HL-60/S4 treated with retinoic acid at 250 ng/mL for 4 days and 3 days (cell line): ENCODE results near the gene OR9Q1.
"Not testable (repeated sequence)": the region's sequence is repeated elsewhere in the genome, so short reads cannot be mapped to it uniquely, and the experiment has no call there.

Experiments
- in situ Hi-C: fragments of 300-500 bp; cut with MboI; formaldehyde crosslinking; loops from 2 replicates; pipeline ENCODE4 v1.7.0; 2022; ENCODE audit warnings: low sequenced_read_pairs

Gene OR9Q1

GRCh38 chr11:58023435-58023931 is at the start of gene OR9Q1:
OR9Q1 (plus strand) TSS chr11:58023881; CDS start chr11:58179445, 155,564 bp downstream.
- in situ Hi-C loops: no loop called here

DNA sequence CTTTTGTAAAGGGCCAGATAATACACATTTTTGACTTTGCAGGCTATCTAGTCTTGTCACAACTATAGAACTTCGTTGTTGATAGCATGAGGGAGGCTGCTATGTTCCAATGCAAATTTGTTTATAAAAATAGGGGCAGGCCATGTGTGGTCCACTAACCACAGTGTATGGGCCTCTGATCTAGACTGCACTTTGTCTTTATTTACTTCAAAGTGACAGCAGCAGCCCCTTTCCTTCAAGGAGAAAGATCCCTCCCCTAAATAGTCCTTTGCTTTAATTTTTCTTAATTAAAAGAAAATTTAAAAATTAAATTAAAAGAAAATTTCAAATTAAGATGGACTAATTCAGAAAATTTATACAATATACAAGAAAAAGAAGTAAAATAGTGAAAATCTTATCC is 49.5 kb upstream of the OR9Q1 start:
- in situ Hi-C loops: no loop called here

- in situ Hi-C loops: no loop called here
Measured at GRCh38 chr11:57974848-57975601, 48.7 kb upstream of the OR9Q1 start.

DNA sequence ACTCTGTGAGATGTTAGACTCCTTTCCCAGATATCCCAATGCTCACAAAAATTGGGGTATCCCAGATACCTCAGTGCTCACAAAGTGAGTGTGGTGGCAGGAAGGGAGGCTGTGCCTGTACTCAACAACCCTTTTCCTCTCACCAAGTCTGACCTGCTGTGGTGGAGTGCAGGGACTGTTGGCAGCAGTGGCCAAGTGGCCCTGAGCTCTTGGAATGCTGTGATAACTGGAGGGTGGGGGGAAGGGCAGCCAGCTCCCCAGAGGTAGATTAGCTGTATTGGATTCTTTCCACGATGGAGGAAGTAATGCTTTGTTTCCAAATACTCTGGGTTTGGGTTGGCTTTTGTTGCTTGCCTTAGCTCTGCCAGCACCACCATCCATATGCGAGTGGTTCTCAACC is 46.0 kb upstream of the OR9Q1 start:
- in situ Hi-C loops: no loop called here

GRCh38 chr11:57978686-57979531 is 44.8 kb upstream of the OR9Q1 start:
- in situ Hi-C loops: no loop called here

- in situ Hi-C loops: no loop called here
Measured at GRCh38 chr11:57979532-57980079, 44.1 kb upstream of the OR9Q1 start.

GRCh38 chr11:57980201-57980600 is 43.5 kb upstream of the OR9Q1 start:
- in situ Hi-C loops: no loop called here

- in situ Hi-C loops: no loop called here
Measured at GRCh38 chr11:57981536-57981935, 42.1 kb upstream of the OR9Q1 start.

GRCh38 chr11:57982776-57983175 is 40.9 kb upstream of the OR9Q1 start:
- in situ Hi-C loops: no loop called here

DNA sequence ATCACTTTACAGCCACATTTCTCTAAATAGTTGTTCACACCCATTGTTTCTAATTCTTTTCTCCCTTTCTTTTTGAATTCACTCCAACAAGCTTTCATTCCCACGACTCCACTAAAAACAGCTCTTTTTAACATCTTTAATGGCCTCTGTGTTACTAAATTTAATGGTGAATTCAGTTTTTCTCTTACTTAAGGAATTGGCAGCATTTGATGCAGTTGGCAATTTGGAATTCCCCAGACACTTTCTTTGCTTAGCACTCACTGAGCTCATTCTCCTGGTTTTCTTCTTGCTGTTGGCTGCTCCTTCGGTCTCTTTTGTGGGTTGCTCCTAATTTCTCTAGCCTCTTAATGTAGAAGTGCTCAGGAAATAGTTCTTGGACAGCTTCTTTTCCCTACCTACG is 40.5 kb upstream of the OR9Q1 start:
- in situ Hi-C loops: no loop called here

DNA sequence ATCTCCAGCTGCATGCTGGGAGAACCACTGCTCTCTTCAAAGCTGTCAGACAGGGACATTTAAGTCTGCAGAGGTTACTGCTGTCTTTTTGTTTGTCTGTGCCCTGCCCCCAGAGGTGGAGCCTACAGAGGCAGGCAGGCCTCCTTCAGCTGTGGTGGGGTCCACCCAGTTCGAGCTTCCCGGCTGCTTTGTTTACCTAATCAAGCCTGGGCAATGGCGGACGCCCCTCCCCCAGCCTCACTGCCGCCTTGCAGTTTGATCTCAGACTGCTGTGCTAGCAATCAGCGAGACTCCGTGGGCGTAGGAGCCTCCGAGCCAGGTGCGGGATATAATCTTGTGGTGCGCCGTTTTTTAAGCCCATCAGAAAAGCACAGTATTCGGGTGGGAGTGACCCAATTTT is 24.2 kb upstream of the OR9Q1 start:
- in situ Hi-C loops: not testable (repeated sequence)

- in situ Hi-C loops: not testable (repeated sequence)
Measured at GRCh38 chr11:58000021-58000420, 23.7 kb upstream of the OR9Q1 start.

DNA sequence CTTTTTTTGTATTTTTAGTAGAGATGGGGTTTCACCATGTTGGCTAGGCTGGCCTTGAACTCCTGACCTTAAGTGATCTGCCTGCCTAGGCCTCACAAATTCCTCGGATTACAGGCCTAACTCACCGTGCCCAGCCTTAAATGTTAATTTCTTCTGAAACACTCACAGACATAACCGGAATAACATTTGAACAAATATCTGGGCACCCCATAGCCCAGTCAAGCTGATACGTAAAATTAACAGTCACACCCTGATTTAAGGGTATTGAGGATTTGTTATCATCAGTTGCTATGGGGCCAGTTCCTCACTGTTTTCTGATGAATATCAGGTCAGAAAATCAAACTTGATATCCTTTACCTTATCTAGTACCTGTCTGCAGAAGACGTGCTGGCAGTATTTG is 23.0 kb upstream of the OR9Q1 start:
- in situ Hi-C loops: no loop called here

DNA sequence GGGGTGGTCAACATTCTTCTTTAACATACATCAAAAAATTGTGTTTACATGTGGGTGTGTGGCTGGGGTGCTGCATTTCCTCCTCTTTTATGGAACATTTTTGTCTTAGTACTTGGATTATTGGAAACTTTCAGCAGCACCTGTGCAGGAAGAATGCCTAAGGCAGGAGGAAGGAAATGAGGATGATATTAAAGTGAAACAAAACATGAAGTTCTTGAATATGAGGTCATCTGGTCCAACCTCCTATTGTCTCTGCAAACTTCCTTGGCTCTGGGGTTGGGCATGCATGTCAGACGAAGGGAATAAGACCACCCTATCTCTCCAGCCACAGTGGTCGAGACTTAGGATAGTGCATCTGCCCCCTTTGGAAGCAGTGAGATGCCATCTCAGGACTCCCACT is 20.6 kb upstream of the OR9Q1 start:
- in situ Hi-C loops: no loop called here

- in situ Hi-C loops: no loop called here
Measured at GRCh38 chr11:58003591-58003990, 20.1 kb upstream of the OR9Q1 start.

DNA sequence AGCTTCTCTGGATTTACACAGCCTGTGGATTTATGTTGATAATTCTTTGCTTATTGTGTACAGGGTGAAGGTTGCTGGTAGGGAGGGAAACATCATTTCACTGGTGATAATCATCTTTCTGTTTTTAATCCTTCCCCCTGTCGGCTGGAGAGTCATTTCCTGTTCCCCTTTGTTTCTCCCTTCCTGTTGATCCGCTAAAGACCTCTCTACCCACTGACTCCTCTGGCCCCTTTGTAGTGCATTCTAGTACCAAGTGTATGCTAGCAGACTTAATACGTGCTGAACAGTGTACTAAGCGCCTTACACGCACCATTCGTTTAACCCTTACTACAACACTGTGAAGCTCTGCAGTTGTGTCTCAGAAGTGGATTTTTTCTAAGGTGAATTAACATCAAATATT is 19.0 kb upstream of the OR9Q1 start:
- in situ Hi-C loops: no loop called here

DNA sequence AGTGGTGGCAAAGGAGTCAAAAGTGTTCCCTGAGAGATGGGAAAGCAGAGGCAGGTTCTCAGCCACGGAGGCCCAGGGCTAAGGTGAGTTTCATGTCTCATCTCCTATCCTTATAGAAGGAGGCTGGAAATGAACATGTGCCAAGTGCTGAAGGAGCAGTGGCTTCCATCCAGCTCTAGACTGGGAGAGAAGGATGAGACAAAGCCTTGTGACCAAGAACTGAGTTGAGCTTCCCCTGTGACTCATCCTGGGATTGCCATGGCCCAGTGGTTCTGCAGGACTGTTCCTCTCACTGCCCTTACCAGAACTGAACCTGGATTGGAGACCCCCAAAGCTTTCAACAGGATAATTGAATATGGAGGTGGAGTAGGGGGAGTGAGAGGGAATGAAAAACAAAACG is 16.7 kb upstream of the OR9Q1 start:
- in situ Hi-C loops: no loop called here

GRCh38 chr11:58011771-58012170 is 11.9 kb upstream of the OR9Q1 start:
- in situ Hi-C loops: no loop called here

DNA sequence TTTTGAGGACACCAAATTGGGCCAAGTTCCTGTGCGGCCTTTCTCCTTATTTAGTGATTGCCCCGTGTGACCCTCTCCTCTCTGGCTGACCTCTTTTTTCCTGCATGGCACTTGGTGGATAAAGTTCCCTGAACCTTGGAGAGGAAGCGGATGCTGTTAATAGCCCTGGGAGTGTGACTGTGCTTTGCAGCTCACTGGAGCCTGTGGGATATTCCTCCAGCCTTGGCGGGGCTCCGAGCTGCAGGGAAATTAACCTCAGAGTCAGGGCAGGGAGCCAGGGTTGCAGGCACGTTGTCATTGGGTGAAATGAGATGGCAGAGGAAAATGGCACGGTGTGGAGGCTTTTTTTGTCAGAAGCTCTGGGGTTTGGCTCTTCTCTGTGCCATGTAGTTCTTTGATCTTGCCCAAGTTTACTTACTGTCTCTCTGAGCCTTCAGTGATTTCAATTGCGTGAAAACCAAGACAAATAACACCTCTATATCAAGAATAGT is 965 bp downstream of the OR9Q1 start:
- in situ Hi-C loops: no loop called here

- in situ Hi-C loops: no loop called here
Measured at GRCh38 chr11:58027341-58027740, 3.7 kb downstream of the OR9Q1 start.

DNA sequence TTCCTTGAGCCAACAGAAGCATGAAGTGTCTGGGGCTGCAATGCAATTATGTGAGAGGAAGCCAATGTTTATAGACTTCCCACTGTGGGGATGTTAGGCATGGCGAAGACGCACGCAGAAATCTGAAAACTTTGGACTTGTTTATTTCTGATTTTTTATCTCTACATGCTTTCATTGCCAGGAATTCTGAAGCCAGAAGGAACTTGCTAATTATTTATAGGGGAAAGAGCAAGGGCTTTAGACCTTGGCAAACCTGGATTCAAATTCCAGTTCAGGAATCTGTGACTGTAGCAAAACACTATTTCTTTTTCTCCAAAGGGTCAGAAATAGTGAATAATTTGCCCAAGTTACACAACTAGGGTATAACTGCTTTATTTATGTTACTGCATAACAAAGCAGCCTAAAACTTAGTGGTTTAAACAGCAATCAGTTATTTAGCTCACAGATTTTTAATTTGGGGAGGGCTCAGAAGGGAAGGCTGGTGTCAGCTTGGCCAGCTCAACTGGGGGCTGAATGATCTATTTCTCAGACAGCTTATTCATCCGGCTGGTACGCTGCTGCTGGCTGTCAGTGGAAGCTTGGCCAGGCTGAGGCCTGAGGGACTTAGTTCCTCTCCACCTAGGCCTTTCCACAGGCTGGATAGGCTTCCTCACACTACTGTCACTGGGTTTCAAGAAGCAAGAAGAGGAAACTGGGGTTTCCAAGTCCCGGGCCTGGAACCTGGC is 5.2 kb downstream of the OR9Q1 start:
- in situ Hi-C loops: no loop called here
